NCI-H1436 treated with DMSO at 0.1 percent for 48 hours (cell line): Measurements from ENCODE around the gene CPA1.

Experiments
- DNase-seq: peaks from one replicate; lab custom pipeline; 2025; lab: John Stamatoyannopoulos, UW

CPA1 gene

DNA sequence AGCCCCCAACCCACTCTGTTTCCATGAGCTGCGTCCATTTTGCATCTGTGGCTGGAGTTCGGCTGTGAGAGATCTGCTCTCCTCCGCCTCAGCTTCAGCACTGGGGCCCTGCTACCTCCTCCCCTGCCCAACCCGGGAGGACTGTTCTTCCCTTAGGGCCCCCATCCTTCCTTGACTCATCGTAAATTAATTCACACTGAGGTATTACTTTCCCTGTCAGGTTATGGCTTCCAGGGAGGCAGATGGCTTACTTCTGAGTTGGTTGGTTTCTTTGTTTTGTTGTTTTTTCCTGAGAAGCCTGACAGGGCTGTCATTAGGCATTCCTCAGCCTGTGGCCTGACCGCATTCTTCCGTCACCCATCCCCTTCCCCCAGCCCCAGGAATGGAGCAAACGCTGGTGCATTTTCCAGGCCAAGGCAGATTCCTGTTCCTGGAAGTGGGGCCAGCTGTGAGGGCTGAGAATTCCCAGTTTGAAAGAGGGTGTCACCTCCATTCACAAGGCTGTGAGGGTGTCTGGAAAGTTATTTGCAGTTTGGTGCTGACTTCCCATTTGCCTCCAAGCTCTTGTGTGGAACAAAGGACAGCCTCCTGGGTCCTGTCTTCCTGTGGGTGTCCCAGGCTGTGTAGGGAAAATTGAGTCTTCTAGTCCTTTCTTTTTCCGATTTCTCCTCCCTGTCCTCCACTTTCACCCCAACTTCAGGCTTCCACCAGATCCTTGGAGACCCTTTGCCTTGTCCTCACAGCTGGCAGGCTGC, 24.0 kb upstream of the CPA1 start:
- DNase-seq: no peak

GRCh38 chr7:130356876-130357611, 23.2 kb upstream of the CPA1 start:
- DNase-seq: no peak

DNA sequence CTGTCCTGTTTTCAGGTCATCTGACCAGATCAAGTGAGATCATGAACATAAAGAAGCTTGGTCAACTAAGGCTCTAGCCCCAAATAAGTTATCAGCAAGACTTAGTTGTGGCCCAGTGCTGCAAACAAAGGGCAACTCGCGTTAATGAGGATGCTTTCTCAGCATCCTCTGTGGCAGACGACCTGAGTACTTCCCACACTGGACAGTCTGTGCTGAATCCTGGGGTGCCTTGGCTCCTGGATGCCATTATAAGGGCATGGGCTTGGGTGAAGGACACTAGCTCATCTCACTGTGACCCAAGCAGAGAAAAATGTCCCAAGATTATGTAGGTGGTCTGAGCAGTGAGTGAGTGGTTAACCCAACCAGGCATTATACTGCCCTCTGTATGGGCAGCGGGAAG, 21.8 kb upstream of the CPA1 start:
- no peak for DNase-seq

DNA sequence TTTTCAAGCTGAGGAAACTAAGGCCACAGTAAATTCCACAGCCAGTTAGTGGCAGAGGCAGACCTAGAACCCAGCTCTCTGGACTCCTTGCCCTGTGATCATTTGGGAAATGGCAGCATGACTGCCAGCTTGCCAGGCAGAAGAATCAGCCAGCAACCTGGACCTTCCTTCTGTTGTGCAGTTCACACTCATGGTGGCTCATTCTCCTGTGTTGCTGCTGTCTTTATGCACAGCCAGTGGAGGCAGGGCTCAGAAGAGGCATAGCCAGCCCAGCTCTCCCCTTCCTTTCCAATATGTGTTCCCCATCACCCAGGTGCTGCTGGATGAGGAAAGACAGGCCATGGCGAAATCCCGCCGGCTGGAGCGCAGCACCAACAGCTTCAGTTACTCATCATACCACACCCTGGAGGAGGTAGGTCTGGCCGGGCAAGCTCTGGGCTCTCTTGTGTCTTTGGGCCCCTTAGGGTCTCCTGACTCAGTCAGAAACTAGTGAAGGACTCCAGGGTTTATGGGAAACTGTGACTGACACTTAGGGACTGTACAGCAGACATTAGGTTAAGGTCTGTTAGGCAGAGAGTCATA, 20.9 kb upstream of the CPA1 start:
- DNase-seq: no peak

DNA sequence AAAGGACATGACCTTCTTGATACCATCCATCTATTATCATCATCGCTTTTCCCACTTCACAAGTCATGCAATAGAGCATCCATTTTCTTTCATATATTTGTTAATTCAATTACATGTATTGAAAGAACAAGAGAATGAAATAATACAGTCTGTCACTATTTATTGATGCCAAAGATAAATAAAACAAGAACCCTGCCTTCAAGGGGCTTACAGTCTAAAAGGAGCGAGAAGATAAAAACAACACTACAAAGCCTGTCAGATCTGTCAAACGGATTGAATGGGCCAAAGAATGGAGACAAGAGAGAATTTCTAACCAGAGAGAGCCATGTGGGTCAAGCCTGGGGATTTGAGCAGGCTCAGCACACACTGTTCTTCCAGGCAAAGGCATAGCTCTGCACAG, 19.8 kb upstream of the CPA1 start:
- DNase-seq: no peak

DNA sequence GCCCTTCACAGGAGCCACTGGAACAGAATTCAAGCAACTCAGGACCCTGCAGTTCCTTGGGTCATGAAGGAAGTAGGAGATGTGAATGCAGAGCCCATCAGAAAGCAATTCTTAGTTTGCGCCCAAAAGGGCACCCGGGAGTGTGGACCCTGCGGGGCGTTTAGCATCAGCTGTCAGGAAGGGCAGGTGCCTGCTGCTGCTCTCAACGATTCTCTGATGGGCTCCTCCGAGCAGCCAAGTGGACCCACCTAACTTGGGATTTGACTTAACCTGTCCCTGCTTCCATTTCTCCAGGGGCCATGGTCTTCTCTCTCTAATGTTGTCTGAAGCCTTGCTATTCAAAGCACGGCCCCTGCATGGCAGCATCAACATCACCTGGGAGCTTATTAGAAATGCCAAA, 18.6 kb upstream of the CPA1 start:
- no peak for DNase-seq

GRCh38 chr7:130362251-130362816, 18.0 kb upstream of the CPA1 start:
- no peak for DNase-seq

GRCh38 chr7:130363026-130363847, 17.1 kb upstream of the CPA1 start:
- no peak for DNase-seq

DNA sequence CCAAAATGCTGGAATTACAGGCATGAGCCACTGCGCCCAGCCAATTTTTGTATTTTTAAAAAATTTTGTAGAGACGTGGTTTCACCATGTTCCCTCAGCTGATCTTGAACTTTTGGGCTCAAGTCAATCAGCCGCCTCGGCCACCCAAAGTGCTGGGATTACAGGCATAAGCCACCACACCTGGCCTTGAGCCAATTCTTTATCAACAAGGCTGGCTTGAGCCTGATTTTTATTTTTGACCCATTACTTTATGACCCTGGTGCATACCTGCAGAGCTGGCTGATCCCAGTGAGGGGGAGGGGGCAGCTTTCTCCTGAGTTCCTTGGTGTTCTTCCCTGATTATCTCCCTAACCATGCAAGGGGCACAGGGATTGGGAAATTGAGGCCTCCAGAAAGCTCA, 15.8 kb upstream of the CPA1 start:
- DNase-seq: no peak

GRCh38 chr7:130365088-130365487, 15.2 kb upstream of the CPA1 start:
- no peak for DNase-seq

DNA sequence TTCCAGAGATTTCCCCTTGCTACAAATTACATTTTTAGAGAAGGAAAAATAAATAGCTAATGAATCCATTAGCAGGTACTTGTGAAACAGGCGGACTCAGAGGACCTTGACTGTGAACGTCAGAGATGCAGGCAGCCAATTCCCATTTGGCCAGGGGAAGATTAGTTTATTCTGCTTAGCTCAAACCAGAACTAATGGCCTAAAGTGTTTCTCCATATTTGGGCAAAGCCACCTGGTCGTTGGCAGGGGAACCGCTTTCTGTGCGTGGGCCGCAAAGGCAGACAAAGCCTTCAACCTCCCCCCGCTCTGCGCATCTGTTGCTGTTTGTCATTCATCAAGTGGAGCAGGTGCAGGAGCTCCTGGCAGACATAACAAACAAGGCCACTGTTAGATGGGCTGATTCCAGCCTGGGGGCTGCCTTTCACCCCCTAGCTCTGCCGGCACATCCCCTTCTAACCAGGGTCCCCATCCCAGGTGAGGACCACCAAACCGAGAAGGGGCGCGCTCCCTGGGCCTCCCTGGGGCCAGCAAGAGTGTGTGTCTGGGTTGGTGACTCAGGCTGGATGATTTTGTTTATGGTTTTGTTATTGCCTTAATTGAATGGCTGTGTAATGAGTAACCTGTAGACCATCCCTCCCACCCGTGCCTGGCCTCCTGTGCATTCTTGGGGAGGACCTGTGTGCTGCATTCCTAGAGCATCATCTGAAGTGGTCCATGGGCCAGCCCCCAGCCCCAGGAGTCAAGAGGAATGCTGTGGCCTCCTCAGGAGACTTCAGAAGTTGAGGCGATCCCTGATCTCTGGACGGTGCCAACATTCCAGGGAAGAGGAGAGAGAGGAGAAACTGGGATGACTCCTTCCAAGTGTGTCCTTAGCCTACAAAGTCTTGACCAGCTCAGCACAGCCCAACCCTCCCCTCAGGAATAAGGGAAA, 14.5 kb upstream of the CPA1 start:
- peak; percentile 99 for DNase-seq

DNA sequence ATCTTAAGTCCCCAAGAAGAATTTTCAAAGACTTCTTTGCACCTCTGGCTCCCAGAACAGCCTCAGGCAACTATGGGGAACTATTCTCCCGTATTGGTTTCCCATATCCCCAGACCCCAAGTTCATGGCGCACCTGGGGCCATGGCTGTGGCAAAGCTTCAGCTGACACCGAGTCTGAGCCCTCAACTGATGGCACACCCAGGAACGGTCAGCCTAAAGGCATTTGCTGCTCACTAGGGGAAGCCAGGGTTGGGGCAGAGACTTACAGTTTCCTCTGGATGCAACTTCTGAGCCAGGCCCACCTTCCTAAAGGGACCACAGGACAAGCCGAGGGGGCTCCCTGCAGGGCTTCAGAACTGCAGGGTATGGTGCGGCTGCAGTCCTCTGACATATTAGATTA, 13.7 kb upstream of the CPA1 start:
- DNase-seq: no peak

DNA sequence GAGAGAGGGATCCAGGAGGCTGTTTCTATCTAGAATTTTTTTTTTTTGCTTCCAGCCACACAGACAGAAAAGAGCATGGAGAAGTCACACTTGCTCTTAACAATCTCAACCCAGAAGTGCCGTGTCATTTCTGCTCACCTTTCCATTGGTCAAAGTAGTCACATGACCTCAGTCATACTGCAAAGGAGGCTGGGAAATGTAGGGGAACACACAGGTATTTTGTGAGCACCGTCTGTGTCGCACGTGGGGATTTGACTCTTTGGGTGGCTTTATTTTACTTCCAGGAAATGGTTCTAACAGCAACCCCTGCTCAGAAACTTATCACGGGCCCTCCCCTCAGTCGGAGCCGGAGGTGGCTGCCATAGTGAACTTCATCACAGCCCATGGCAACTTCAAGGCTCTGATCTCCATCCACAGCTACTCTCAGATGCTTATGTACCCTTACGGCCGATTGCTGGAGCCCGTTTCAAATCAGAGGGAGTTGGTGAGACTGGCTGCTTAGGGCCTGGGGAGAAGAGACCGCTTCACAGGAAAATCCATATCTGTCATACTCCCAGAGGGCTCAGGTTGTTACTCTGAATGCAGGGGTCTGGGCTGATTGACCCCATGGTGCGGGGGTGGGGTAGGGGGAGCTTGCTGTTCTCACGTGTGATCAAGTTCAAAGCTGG, 13.1 kb upstream of the CPA1 start:
- DNase-seq: peak; percentile 39

DNA sequence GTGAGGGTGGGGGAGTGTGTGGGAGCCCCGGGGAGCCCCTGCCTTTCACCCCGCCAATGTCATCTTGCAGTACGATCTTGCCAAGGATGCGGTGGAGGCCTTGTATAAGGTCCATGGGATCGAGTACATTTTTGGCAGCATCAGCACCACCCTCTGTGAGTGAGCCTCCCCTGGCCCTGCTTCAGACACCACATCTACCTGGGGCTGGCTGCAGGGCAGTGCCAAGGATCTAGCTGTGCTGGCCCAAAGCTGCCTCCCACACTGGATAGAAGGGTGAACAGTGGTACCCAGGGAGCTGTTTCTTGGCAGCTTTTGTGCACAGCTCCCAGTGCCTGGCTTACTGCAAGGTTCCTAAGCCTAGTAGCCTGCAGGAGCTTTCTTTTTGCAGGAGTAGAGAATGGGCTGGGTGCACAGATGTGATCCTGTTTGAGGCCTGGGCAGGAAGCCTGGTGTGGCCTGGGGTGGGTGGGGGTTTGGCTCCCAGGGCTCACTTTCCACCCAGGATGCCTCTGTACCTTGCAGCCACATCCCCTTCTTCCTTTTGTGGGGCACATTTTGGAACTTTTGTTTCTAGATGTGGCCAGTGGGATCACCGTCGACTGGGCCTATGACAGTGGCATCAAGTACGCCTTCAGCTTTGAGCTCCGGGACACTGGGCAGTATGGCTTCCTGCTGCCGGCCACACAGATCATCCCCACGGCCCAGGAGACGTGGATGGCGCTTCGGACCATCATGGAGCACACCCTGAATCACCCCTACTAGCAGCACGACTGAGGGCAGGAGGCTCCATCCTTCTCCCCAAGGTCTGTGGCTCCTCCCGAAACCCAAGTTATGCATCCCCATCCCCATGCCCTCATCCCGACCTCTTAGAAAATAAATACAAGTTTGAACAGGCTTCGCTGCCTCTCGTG, 12.2 kb upstream of the CPA1 start:
- no peak for DNase-seq

GRCh38 chr7:130369110-130369711, 11.1 kb upstream of the CPA1 start:
- no peak for DNase-seq

- DNase-seq: no peak
Measured at GRCh38 chr7:130369831-130370550, 10.3 kb upstream of the CPA1 start.

GRCh38 chr7:130371046-130371445, 9.2 kb upstream of the CPA1 start:
- DNase-seq: no peak
